Measurements from ENCODE around the gene AMELX. TPM values are rescaled to one million over a fixed set of nuclear protein-coding genes. Genes with fewer than 3 reads are reported as not detected.

The AMELX gene
- total RNA-seq, 1 donor from 2014 or later = not detected

DNA sequence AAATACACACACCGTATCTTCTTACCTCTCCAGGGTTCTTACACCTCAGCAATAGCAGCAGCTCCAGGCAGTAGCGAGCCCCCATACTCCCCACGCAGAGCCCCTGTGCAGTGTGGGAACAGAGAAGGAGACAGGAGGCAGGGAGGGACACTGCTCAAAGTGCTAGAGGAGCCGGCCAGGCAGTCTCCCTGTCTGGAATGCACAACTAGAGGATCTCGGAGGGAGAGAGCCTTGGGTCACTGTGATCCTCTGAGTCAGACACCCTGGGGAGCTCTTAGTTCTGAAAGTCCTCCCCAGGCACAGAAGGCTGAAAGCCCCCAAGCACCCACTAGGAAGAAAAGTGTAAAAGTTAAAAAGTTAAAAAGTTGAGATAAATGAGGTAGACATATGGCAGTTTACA lies 16.0 kb downstream of the AMELX start:
- no peak for DNase-seq

- no peak for DNase-seq
Observed at GRCh38 chrX:11311706-11312105, 18.5 kb downstream of the AMELX start.

- DNase-seq = no peak
Observed at GRCh38 chrX:11319806-11320520, 26.8 kb downstream of the AMELX start.

GRCh38 chrX:11321986-11322385 lies 28.8 kb downstream of the AMELX start:
- DNase-seq = no peak

DNA sequence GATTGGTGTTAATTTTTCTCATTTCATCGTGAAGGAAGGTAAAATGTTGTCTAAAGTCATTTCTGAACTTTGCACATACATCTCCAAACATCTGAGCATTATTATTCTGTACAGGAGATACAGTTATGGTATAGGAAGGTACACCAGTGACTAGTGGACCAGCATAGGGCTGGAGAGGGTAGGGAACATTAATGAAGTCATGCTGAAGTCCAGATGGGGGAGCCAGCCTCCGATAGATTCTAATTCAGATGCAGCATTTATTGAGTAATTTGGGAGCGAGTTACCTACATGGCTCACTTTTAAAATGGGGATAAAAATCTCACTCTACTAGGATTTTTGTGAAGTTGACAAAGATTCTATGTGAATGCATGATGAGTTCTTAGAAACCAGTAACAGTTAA lies 34.9 kb downstream of the AMELX start:
- DNase-seq = no peak

DNA sequence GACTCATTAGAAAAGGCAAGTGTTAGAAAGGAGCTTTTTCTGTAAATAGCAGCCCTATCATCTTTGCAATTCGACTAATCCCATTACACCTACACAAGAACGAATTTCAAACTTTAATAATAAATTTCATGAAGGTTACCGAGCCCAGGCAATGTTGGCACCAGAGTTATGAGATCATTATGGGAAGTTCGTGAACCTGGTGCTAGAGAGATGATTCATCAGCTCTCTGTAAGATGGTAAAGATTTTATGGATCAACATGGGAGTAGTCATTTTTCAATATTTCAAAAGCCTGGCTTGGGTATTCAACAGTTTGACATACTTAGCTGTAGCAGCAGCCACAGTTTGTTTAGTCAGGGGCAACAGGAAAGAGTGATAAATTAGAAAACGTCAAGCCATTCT lies 35.8 kb downstream of the AMELX start:
- DNase-seq = no peak

- DNase-seq = no peak
Observed at GRCh38 chrX:11331788-11332187, 38.6 kb downstream of the AMELX start.

DNA sequence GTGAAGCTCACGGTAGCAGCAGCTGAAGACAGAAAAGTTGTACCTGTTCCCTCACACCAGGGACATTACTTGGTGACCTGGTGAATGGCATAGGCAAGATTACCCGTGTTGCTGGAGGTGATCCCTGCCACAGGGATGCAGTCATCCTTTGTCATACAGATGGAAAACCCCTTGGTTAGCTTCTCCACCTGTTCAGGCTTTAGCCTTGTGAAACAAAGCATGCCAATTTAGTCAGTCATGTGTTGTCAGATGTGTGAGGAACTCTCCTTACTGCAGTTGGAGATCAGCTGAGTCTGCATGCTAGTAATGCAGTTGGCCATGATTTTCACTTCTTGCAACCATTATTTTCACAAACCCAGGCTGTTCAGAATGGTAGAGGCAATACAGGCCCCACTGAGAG lies 41.0 kb downstream of the AMELX start:
- no peak for DNase-seq

DNA sequence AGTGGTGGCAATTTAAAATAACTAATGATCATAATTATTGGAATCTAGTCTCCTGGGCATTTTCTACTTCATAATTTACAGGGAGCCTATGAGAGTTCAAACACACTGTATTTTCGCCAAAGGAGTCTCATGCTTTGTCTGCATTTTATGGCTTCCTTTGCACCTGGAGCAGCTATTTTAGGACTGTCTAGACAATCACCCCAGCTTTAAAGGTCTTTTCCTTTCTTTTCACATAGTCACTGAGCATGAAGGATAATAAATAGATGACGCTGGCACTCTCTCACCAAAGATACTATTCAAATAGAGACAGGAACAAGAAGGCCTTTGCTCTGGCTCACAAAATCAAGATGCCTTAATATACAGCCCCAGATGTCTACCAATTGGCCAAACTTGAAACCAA lies 43.0 kb downstream of the AMELX start:
- no peak for DNase-seq

GRCh38 chrX:11337292-11338009 lies 44.2 kb downstream of the AMELX start:
- DNase-seq = no peak

GRCh38 chrX:11341274-11342201 lies 48.3 kb downstream of the AMELX start:
- no peak for DNase-seq

- DNase-seq = no peak
Observed at GRCh38 chrX:11342673-11343072, 49.5 kb downstream of the AMELX start.

GRCh38 chrX:11346121-11346682 lies 53.0 kb downstream of the AMELX start:
- no peak for DNase-seq

DNA sequence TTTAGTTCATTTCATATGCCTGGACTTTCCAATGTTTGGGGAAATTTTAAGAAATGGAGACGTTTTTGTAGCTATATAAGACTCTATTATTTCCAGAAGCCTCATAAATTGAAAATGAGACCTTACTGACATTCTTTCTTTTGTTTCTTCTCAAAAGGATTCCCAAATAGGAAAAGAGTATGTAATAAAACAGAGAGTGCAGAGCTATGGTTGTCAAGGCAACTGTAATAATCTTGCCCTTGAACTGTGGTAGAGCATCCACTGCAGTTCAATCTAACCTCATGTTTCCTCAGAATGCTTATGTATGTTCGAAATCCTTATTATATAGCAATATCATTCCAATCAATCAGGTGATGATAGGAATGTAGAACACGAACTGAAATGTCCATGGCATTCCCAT lies 54.1 kb downstream of the AMELX start:
- DNase-seq = no peak

DNA sequence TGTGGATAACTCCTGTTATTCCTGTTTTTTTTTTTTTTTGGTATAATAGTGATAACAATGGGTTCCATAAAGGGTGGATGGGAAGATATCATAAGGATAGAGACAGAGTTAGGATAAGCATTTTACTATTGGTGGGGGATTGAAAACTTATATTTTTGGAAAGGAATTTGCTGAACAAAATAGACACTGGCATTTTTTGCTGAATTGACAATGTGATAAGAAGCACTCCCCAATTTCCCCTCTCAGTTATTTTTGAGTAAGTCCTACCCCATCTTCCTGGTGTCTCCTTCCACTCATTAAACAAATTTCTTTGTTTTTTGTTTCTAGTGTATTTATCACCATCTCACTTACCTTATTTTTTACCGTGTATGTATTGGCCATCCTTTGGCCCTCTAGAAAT lies 55.8 kb downstream of the AMELX start:
- no peak for DNase-seq

- no peak for DNase-seq
Observed at GRCh38 chrX:11349661-11350337, 56.6 kb downstream of the AMELX start.

Small RNA genes within 50 kb of the gene (small RNA-seq; reads per million reads assigned to genes)
- gene MIR548AX = not detected

Other genes starting within 250 kb of the AMELX start
- gene HCCS, start 182.1 kb upstream of the AMELX start, total RNA-seq = 13.4 TPM

All from occipital lobe (tissue), 3 donors.